SK-N-SH (cell line): ENCODE data around the gene RAD51B. TPM values are rescaled to one million over a fixed set of nuclear protein-coding genes. Genes with fewer than 3 reads are reported as not detected.

Experiments used
- CTCF ChIA-PET: fragments of 300-600, 350-600 bp; formaldehyde crosslinking; extraction: SDS; loops from one replicate; lab custom pipeline; 2021; lab: Yijun Ruan, JAX
- POLR2A ChIA-PET: fragments of 350-600 bp; sonication (Branson Sonifier 250); formaldehyde crosslinking; extraction: SDS; loops from one replicate; lab custom pipeline; 2020; ENCODE audit warnings: antibody characterized with exemption, inconsistent platforms; lab: Yijun Ruan, JAX
- DNase-seq: peaks from one replicate; pipeline ENCODE4 v3.0.0; 2012
- H2AFZ ChIP-seq: fragments of 200-600 bp; sonication (generic); 2 replicates; pipeline ENCODE4 v1.8.1; 2016; ENCODE audit warnings: antibody characterized with exemption, mild to moderate bottlenecking, low read depth
- H3F3A ChIP-seq: fragments of 200-600 bp; sonication (generic); replicated peaks from 2 replicates; pipeline ENCODE3; 2016; ENCODE audit warnings: antibody characterized with exemption, mild to moderate bottlenecking; ENCODE audit not compliant: insufficient read depth
- H3K27ac ChIP-seq, 2 experiments: fragments of 200-500 bp in 1 of 2; fragments of 200-600 bp in 1 of 2; sonication (Bioruptor generic) in 1 of 2; sonication (generic), shearing (Covaris generic) in 1 of 2; 2 replicates each; pipeline versions ENCODE4 v1.5.1 to v1.6.1; 2014 to 2016; ENCODE audit warnings: low read depth in 2 of 2, inconsistent platforms in 1 of 2, low read length in 1 of 2, mild to moderate bottlenecking in 1 of 2, mixed read lengths in 1 of 2
- H3K27me3 ChIP-seq: fragments of 200-600 bp; sonication (generic), shearing (Covaris generic); 2 replicates; pipeline ENCODE4 v1.6.1; 2016; ENCODE audit warnings: mixed run types; ENCODE audit not compliant: insufficient read depth
- H3K36me3 ChIP-seq, 2 experiments: fragments of 200-500 bp in 1 of 2; fragments of 200-600 bp in 1 of 2; sonication (Bioruptor generic) in 1 of 2; sonication (generic) in 1 of 2; replicated peaks in 1 of 2; 2 replicates each; pipeline versions ENCODE3 to v1.5.1; 2014 to 2016; ENCODE audit warnings: low read length in 1 of 2, mild to moderate bottlenecking in 1 of 2; ENCODE audit not compliant: insufficient read depth in 2 of 2, control insufficient read depth in 1 of 2
- H3K4me1 ChIP-seq, 2 experiments: fragments of 200-500 bp in 1 of 2; fragments of 200-600 bp in 1 of 2; sonication (Bioruptor generic) in 1 of 2; sonication (generic), shearing (Covaris generic) in 1 of 2; 2 replicates each; pipeline versions ENCODE4 v1.5.1 to v1.6.1; 2014 to 2016; ENCODE audit warnings: low read depth in 1 of 2, low read length in 1 of 2, mixed run types in 1 of 2; ENCODE audit not compliant: insufficient read depth in 2 of 2, control insufficient read depth in 1 of 2
- H3K4me2 ChIP-seq: fragments of 200-600 bp; sonication (generic), shearing (Covaris generic); 2 replicates; pipeline ENCODE4 v1.6.1; 2017; ENCODE audit warnings: mixed run types
- H3K4me3 ChIP-seq, 2 experiments: fragments of 200-500 bp in 1 of 2; fragments of 200-600 bp in 1 of 2; sonication (Bioruptor generic) in 1 of 2; sonication (generic), shearing (Covaris generic) in 1 of 2; 2 replicates each; pipeline versions ENCODE4 v1.5.1 to v1.8.1; 2014 to 2016; ENCODE audit warnings: low read depth in 2 of 2, inconsistent platforms in 1 of 2, low read length in 1 of 2, mild to moderate bottlenecking in 1 of 2, mixed read lengths in 1 of 2, moderate library complexity in 1 of 2
- H3K79me2 ChIP-seq: fragments of 200-600 bp; sonication (generic); 2 replicates; pipeline ENCODE4 v1.8.1; 2017; ENCODE audit warnings: mild to moderate bottlenecking; ENCODE audit not compliant: insufficient read depth
- H3K9ac ChIP-seq: fragments of 200-600 bp; sonication (generic); 2 replicates; pipeline ENCODE4 v1.6.1; 2017; ENCODE audit warnings: mixed run types
- H3K9me2 ChIP-seq: fragments of 200-600 bp; sonication (generic); 2 replicates; pipeline ENCODE4 v1.6.1; 2017; ENCODE audit warnings: mixed run types
- H3K9me3 ChIP-seq: fragments of 200-600 bp; sonication (generic); 2 replicates; pipeline ENCODE4 v1.6.1; 2017; ENCODE audit warnings: mixed run types, mild to moderate bottlenecking, moderate library complexity
- H4K20me1 ChIP-seq: fragments of 200-600 bp; sonication (generic); 2 replicates; pipeline ENCODE4 v1.6.1; 2017; ENCODE audit warnings: mild to moderate bottlenecking, mixed run types; ENCODE audit not compliant: insufficient read depth
- EZH2phosphoT487 ChIP-seq: fragments of 200-600 bp; sonication (generic); IDR thresholded peaks from 2 replicates; pipeline ENCODE4 v1.6.1; 2017; ENCODE audit warnings: low read depth, mixed run types, mild to moderate bottlenecking, antibody characterized with exemption, moderate library complexity, borderline replicate concordance
- POLR2AphosphoS5 ChIP-seq: IDR thresholded peaks from 2 replicates; pipeline ENCODE4 v1.6.1; 2012; ENCODE audit warnings: low read depth, low read length
- RAD21 ChIP-seq: IDR thresholded peaks from 2 replicates; pipeline ENCODE4 v1.6.1; 2012; ENCODE audit warnings: mild to moderate bottlenecking, low read length
- TAF1 ChIP-seq: IDR thresholded peaks from 2 replicates; pipeline ENCODE4 v1.6.1; 2012; ENCODE audit warnings: low read depth, mild to moderate bottlenecking, low read length, moderate library complexity, borderline replicate concordance
- TCF12 ChIP-seq: IDR thresholded peaks from 2 replicates; pipeline ENCODE4 v1.4.0; 2012
- YY1 ChIP-seq: IDR thresholded peaks from 2 replicates; pipeline ENCODE4 v1.4.0; 2012; ENCODE audit warnings: low read depth, mild to moderate bottlenecking
- WGBS: methylation state at CpG from one replicate; pipeline ENCODE4 v1.1.6; 2017; ENCODE audit warnings: low lambda C conversion rate; 5-methylcytosine and 5-hydroxymethylcytosine counted together
- polyA plus RNA-seq, 3 experiments: library from polyadenylated mRNA; depleted of rRNA; stranded (reverse); fragments of >200 nt; gene quantifications; 2 replicates each; pipeline ENCODE4 v1.2.3, GENCODE V29; 2012
- TF ChIP-seq, protein P1 (sequence below): IDR thresholded peaks from 2 replicates; pipeline ENCODE4; 2012
- TF ChIP-seq, protein P2 (sequence below): IDR thresholded peaks from 2 replicates; pipeline ENCODE4 v1.4.0; 2012; ENCODE audit warnings: low read depth, borderline replicate concordance
- TF ChIP-seq, protein P3 (sequence below): IDR thresholded peaks from 2 replicates; pipeline ENCODE4 v1.6.1; 2012; ENCODE audit warnings: mild to moderate bottlenecking, low read depth, low read length, moderate library complexity
- TF ChIP-seq, protein P4 (sequence below): fragments of 150-350 bp; IDR thresholded peaks from 2 replicates; pipeline ENCODE4 v1.6.1; 2016; ENCODE audit warnings: mild to moderate bottlenecking, low read depth, low read length
- TF ChIP-seq, protein P5 (sequence below): fragments of 200-600 bp; sonication (generic); IDR thresholded peaks from 2 replicates; pipeline ENCODE4 v1.6.1; 2017; ENCODE audit warnings: antibody characterized with exemption, mild to moderate bottlenecking, moderate library complexity
- TF ChIP-seq, protein P6 (sequence below): IDR thresholded peaks from 2 replicates; pipeline ENCODE4 v1.4.0; 2012; ENCODE audit warnings: low read depth, borderline replicate concordance

Gene RAD51B
- polyA plus RNA-seq, 1 of the 3 experiments (the other 2 are of a cell fraction), result 6.0 TPM

DNA sequence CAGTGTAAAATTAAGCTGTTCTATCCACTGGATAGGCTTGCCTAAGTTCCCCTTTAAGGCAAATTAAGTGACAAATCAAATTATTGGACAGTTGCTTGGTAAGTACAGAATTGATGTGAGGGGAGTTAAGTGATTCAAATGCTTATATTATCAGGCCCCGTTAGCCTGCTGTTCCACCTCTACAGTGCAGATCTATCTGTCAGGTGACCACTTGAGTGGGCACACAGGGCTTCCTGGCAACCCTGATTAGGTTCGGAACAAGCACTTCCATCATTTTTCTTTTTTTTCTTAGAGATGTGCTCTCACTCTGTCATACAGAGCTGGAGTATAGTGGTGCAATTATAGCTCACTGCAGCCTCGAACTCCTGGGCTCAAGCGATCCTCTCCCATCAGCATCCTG is 453.8 kb downstream of the RAD51B start:
- ChIA-PET POLR2A (no interaction called here), CTCF (interaction anchor here (0.9 to 1.5 kb wide), 2 partner anchors 24 to 516 kb away, joined by 3 to 4 read pairs; no protein-coding TSS in a partner anchor)
- H3K4me2 ChIP-seq, result no peak overlapping the region
- no peak overlapping the region for H3K4me3 ChIP-seq
- H3K9me2 ChIP-seq, result no peaks in the 10 kb centered on the region
- peaks cover 0 to 11% of the 10 kb centered on the region in 2 experiments; a peak in 2 of 4 replicates for H3K4me1 ChIP-seq
- H3K9me3 ChIP-seq, result no peaks in the 10 kb centered on the region
- H3F3A ChIP-seq, result no peaks in the 10 kb centered on the region
- H2AFZ ChIP-seq, result no peak overlapping the region
- TF ChIP-seq, protein P1, sequence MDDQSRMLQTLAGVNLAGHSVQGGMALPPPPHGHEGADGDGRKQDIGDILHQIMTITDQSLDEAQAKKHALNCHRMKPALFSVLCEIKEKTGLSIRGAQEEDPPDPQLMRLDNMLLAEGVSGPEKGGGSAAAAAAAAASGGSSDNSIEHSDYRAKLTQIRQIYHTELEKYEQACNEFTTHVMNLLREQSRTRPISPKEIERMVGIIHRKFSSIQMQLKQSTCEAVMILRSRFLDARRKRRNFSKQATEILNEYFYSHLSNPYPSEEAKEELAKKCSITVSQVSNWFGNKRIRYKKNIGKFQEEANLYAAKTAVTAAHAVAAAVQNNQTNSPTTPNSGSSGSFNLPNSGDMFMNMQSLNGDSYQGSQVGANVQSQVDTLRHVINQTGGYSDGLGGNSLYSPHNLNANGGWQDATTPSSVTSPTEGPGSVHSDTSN, result no peak
- TF ChIP-seq, protein P2, sequence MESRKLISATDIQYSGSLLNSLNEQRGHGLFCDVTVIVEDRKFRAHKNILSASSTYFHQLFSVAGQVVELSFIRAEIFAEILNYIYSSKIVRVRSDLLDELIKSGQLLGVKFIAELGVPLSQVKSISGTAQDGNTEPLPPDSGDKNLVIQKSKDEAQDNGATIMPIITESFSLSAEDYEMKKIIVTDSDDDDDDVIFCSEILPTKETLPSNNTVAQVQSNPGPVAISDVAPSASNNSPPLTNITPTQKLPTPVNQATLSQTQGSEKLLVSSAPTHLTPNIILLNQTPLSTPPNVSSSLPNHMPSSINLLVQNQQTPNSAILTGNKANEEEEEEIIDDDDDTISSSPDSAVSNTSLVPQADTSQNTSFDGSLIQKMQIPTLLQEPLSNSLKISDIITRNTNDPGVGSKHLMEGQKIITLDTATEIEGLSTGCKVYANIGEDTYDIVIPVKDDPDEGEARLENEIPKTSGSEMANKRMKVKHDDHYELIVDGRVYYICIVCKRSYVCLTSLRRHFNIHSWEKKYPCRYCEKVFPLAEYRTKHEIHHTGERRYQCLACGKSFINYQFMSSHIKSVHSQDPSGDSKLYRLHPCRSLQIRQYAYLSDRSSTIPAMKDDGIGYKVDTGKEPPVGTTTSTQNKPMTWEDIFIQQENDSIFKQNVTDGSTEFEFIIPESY, result no peak
- TF ChIP-seq EZH2phosphoT487 (no peak), POLR2AphosphoS5 (no peak), TCF12 (no peak), YY1 (no peak), TAF1 (no peak), RAD21 (no peak)
- TF ChIP-seq, protein P3, sequence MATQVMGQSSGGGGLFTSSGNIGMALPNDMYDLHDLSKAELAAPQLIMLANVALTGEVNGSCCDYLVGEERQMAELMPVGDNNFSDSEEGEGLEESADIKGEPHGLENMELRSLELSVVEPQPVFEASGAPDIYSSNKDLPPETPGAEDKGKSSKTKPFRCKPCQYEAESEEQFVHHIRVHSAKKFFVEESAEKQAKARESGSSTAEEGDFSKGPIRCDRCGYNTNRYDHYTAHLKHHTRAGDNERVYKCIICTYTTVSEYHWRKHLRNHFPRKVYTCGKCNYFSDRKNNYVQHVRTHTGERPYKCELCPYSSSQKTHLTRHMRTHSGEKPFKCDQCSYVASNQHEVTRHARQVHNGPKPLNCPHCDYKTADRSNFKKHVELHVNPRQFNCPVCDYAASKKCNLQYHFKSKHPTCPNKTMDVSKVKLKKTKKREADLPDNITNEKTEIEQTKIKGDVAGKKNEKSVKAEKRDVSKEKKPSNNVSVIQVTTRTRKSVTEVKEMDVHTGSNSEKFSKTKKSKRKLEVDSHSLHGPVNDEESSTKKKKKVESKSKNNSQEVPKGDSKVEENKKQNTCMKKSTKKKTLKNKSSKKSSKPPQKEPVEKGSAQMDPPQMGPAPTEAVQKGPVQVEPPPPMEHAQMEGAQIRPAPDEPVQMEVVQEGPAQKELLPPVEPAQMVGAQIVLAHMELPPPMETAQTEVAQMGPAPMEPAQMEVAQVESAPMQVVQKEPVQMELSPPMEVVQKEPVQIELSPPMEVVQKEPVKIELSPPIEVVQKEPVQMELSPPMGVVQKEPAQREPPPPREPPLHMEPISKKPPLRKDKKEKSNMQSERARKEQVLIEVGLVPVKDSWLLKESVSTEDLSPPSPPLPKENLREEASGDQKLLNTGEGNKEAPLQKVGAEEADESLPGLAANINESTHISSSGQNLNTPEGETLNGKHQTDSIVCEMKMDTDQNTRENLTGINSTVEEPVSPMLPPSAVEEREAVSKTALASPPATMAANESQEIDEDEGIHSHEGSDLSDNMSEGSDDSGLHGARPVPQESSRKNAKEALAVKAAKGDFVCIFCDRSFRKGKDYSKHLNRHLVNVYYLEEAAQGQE, result no peak
- TF ChIP-seq, protein P4, sequence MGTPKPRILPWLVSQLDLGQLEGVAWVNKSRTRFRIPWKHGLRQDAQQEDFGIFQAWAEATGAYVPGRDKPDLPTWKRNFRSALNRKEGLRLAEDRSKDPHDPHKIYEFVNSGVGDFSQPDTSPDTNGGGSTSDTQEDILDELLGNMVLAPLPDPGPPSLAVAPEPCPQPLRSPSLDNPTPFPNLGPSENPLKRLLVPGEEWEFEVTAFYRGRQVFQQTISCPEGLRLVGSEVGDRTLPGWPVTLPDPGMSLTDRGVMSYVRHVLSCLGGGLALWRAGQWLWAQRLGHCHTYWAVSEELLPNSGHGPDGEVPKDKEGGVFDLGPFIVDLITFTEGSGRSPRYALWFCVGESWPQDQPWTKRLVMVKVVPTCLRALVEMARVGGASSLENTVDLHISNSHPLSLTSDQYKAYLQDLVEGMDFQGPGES, result no peak
- TF ChIP-seq, protein P5, sequence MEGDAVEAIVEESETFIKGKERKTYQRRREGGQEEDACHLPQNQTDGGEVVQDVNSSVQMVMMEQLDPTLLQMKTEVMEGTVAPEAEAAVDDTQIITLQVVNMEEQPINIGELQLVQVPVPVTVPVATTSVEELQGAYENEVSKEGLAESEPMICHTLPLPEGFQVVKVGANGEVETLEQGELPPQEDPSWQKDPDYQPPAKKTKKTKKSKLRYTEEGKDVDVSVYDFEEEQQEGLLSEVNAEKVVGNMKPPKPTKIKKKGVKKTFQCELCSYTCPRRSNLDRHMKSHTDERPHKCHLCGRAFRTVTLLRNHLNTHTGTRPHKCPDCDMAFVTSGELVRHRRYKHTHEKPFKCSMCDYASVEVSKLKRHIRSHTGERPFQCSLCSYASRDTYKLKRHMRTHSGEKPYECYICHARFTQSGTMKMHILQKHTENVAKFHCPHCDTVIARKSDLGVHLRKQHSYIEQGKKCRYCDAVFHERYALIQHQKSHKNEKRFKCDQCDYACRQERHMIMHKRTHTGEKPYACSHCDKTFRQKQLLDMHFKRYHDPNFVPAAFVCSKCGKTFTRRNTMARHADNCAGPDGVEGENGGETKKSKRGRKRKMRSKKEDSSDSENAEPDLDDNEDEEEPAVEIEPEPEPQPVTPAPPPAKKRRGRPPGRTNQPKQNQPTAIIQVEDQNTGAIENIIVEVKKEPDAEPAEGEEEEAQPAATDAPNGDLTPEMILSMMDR, result no peak
- TF ChIP-seq, protein P6, sequence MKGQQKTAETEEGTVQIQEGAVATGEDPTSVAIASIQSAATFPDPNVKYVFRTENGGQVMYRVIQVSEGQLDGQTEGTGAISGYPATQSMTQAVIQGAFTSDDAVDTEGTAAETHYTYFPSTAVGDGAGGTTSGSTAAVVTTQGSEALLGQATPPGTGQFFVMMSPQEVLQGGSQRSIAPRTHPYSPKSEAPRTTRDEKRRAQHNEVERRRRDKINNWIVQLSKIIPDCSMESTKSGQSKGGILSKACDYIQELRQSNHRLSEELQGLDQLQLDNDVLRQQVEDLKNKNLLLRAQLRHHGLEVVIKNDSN, result no peak
- TF ChIP-seq, all 33 proteins: peak for 0
- 94% methylated on average over 4 of the region's 4 CpGs for WGBS
- Histone ChIP-seq H3K9ac (no peak overlapping the region), H4K20me1 (no peaks in the 10 kb centered on the region), H3K27ac (no peak overlapping the region), H3K36me3 (no peaks in the 10 kb centered on the region), H3K79me2 (no peaks in the 10 kb centered on the region), H3K27me3 (no peaks in the 10 kb centered on the region)
- no peak for DNase-seq
